ENCODE measurements around the gene ABCA13. TPM values are rescaled to one million over a fixed set of nuclear protein-coding genes. Genes with fewer than 3 reads are reported as not detected.

ABCA13 gene
- total and polyA plus RNA-seq, 2 experiments from 2014 or later, result 0.11 TPM; not detected in 1

- Histone ChIP-seq H3F3A (ENCODE audit: insufficient read depth) (no peaks in the 10 kb centered on the region), H3K4me2 (ENCODE audit: unreplicated experiment) (no peak overlapping the region), H3K9me3 (ENCODE audit: low read depth) (no peaks in the 10 kb centered on the region), H3K9ac (no peak overlapping the region), H3K9me2 (ENCODE audit: insufficient read depth) (no peaks in the 10 kb centered on the region), H3K27ac (no peak overlapping the region), H3K79me2 (ENCODE audit: insufficient read depth) (no peaks in the 10 kb centered on the region), H3K36me3 (ENCODE audit: low read depth) (no peaks in the 10 kb centered on the region), H2AFZ (no peak overlapping the region), H3K27me3 (replicated peaks; ENCODE audit: insufficient read depth) (no peaks in the 10 kb centered on the region), H3K4me3 (no peak overlapping the region), H4K20me1 (ENCODE audit: insufficient read depth) (no peaks in the 10 kb centered on the region), H3K4me1 (ENCODE audit: insufficient read depth) (no peaks in the 10 kb centered on the region)
- 32 to 33% methylated on average over 6 of the region's 6 CpGs for WGBS, 2 experiments (ENCODE audit: low coverage in 1 of 2, low lambda C conversion rate in 2 of 2, missing lambda C conversion rate in 2 of 2)
- in situ Hi-C loops (cut with MboI), result no loop called here
- DNase-seq, result no peak
- TF ChIP-seq EZH2phosphoT487 (IDR thresholded peaks at IDR 0.05; ENCODE audit: insufficient read depth, low read depth) (no peak), EZH2 (IDR thresholded peaks at IDR 0.05; ENCODE audit: insufficient read depth, poor library complexity, severe bottlenecking) (no peak)
These were observed 333.8 kb downstream of the ABCA13 start for GRCh38 chr7:48505051-48505450.

- H3K4me1 ChIP-seq (ENCODE audit: insufficient read depth), result no peaks in the 10 kb centered on the region
- H3K9me2 ChIP-seq (ENCODE audit: insufficient read depth), result no peaks in the 10 kb centered on the region
- no peak overlapping the region for H3K9ac ChIP-seq
- H3K4me2 ChIP-seq (ENCODE audit: unreplicated experiment), result no peak overlapping the region
- in situ Hi-C loops (cut with MboI), result no loop called here
- 18 to 39% methylated on average over 4 of the region's 4 CpGs for WGBS, 2 experiments (ENCODE audit: low coverage in 1 of 2, low lambda C conversion rate in 2 of 2, missing lambda C conversion rate in 2 of 2)
- no peak overlapping the region for H3K4me3 ChIP-seq
- no peaks in the 10 kb centered on the region for H3K79me2 ChIP-seq (ENCODE audit: insufficient read depth)
- no peaks in the 10 kb centered on the region for H3F3A ChIP-seq (ENCODE audit: insufficient read depth)
- H2AFZ ChIP-seq, result no peak overlapping the region
- H3K9me3 ChIP-seq (ENCODE audit: low read depth), result no peaks in the 10 kb centered on the region
- no peak overlapping the region for H3K27ac ChIP-seq
- TF ChIP-seq EZH2phosphoT487 (IDR thresholded peaks at IDR 0.05; ENCODE audit: insufficient read depth, low read depth), result no peak
- TF ChIP-seq EZH2 (IDR thresholded peaks at IDR 0.05; ENCODE audit: insufficient read depth, poor library complexity, severe bottlenecking), result no peak
- DNase-seq, result no peak
- no peaks in the 10 kb centered on the region for H4K20me1 ChIP-seq (ENCODE audit: insufficient read depth)
- H3K27me3 ChIP-seq (replicated peaks; ENCODE audit: insufficient read depth), result no peaks in the 10 kb centered on the region
- no peaks in the 10 kb centered on the region for H3K36me3 ChIP-seq (ENCODE audit: low read depth)
These were observed 334.2 kb downstream of the ABCA13 start for GRCh38 chr7:48505466-48505865.

GRCh38 chr7:48506569-48506968, 335.3 kb downstream of the ABCA13 start:
- no peaks in the 10 kb centered on the region for H4K20me1 ChIP-seq (ENCODE audit: insufficient read depth)
- H3K79me2 ChIP-seq (ENCODE audit: insufficient read depth), result no peaks in the 10 kb centered on the region
- no peaks in the 10 kb centered on the region for H3F3A ChIP-seq (ENCODE audit: insufficient read depth)
- H3K4me2 ChIP-seq (ENCODE audit: unreplicated experiment), result no peak overlapping the region
- H2AFZ ChIP-seq, result no peak overlapping the region
- no peaks in the 10 kb centered on the region for H3K27me3 ChIP-seq (replicated peaks; ENCODE audit: insufficient read depth)
- H3K27ac ChIP-seq, result no peak overlapping the region
- no peaks in the 10 kb centered on the region for H3K4me1 ChIP-seq (ENCODE audit: insufficient read depth)
- H3K4me3 ChIP-seq, result no peak overlapping the region
- no peaks in the 10 kb centered on the region for H3K9me2 ChIP-seq (ENCODE audit: insufficient read depth)
- TF ChIP-seq EZH2 (IDR thresholded peaks at IDR 0.05; ENCODE audit: insufficient read depth, poor library complexity, severe bottlenecking) (no peak), EZH2phosphoT487 (IDR thresholded peaks at IDR 0.05; ENCODE audit: insufficient read depth, low read depth) (no peak)
- in situ Hi-C loops (cut with MboI), result no loop called here
- no peaks in the 10 kb centered on the region for H3K9me3 ChIP-seq (ENCODE audit: low read depth)
- no peak overlapping the region for H3K9ac ChIP-seq
- no peak for DNase-seq
- 23 to 35% methylated on average over 4 of the region's 4 CpGs for WGBS, 2 experiments (ENCODE audit: low coverage in 1 of 2, low lambda C conversion rate in 2 of 2, missing lambda C conversion rate in 2 of 2)
- H3K36me3 ChIP-seq (ENCODE audit: low read depth), result no peaks in the 10 kb centered on the region

- Histone ChIP-seq H3K79me2 (ENCODE audit: insufficient read depth) (no peaks in the 10 kb centered on the region), H3K4me2 (ENCODE audit: unreplicated experiment) (no peak overlapping the region), H4K20me1 (ENCODE audit: insufficient read depth) (no peaks in the 10 kb centered on the region), H3K4me3 (no peak overlapping the region), H3K27me3 (replicated peaks; ENCODE audit: insufficient read depth) (no peaks in the 10 kb centered on the region), H2AFZ (no peak overlapping the region; the same call in 1 of the 2 replicates), H3K9me3 (ENCODE audit: low read depth) (no peaks in the 10 kb centered on the region), H3K27ac (no peak overlapping the region), H3K9ac (no peak overlapping the region), H3K4me1 (ENCODE audit: insufficient read depth) (no peaks in the 10 kb centered on the region), H3K9me2 (ENCODE audit: insufficient read depth) (no peaks in the 10 kb centered on the region), H3K36me3 (ENCODE audit: low read depth) (no peaks in the 10 kb centered on the region), H3F3A (ENCODE audit: insufficient read depth) (no peaks in the 10 kb centered on the region)
- WGBS, 2 experiments (ENCODE audit: low coverage in 1 of 2, low lambda C conversion rate in 2 of 2, missing lambda C conversion rate in 2 of 2), result 2 to 3% methylated on average over 12 of the region's 12 CpGs
- TF ChIP-seq EZH2phosphoT487 (IDR thresholded peaks at IDR 0.05; ENCODE audit: insufficient read depth, low read depth), result no peak
- no peak for TF ChIP-seq EZH2 (IDR thresholded peaks at IDR 0.05; ENCODE audit: insufficient read depth, poor library complexity, severe bottlenecking)
- no peak for DNase-seq
- in situ Hi-C loops (cut with MboI), result no loop called here
These were observed 339.8 kb downstream of the ABCA13 start for GRCh38 chr7:48511080-48511479.

- H4K20me1 ChIP-seq (ENCODE audit: insufficient read depth), result no peaks in the 10 kb centered on the region
- TF ChIP-seq EZH2 (IDR thresholded peaks at IDR 0.05; ENCODE audit: insufficient read depth, poor library complexity, severe bottlenecking), result no peak
- TF ChIP-seq EZH2phosphoT487 (IDR thresholded peaks at IDR 0.05; ENCODE audit: insufficient read depth, low read depth), result no peak
- no peaks in the 10 kb centered on the region for H3K79me2 ChIP-seq (ENCODE audit: insufficient read depth)
- no peaks in the 10 kb centered on the region for H3K27me3 ChIP-seq (replicated peaks; ENCODE audit: insufficient read depth)
- no peak overlapping the region for H3K27ac ChIP-seq
- no peak for DNase-seq
- WGBS, 2 experiments (ENCODE audit: low coverage in 1 of 2, low lambda C conversion rate in 2 of 2, missing lambda C conversion rate in 2 of 2), result 16 to 24% methylated on average over 6 of the region's 6 CpGs
- H2AFZ ChIP-seq, result no peak overlapping the region
- in situ Hi-C loops (cut with MboI), result no loop called here
- H3K4me3 ChIP-seq, result no peak overlapping the region
- H3K4me1 ChIP-seq (ENCODE audit: insufficient read depth), result no peaks in the 10 kb centered on the region
- H3K9me2 ChIP-seq (ENCODE audit: insufficient read depth), result no peaks in the 10 kb centered on the region
- H3K9me3 ChIP-seq (ENCODE audit: low read depth), result no peaks in the 10 kb centered on the region
- no peak overlapping the region for H3K9ac ChIP-seq
- no peaks in the 10 kb centered on the region for H3K36me3 ChIP-seq (ENCODE audit: low read depth)
- H3K4me2 ChIP-seq (ENCODE audit: unreplicated experiment), result no peak overlapping the region
- H3F3A ChIP-seq (ENCODE audit: insufficient read depth), result no peaks in the 10 kb centered on the region
These were observed 341.6 kb downstream of the ABCA13 start for GRCh38 chr7:48512892-48513291.

All from GM23248 (cell line).